OCI-LY1 (cell line): ENCODE data around the gene TAGLN2.

Experiments
- H2AFZ ChIP-seq: fragments of 200-600 bp; sonication (generic), shearing (Covaris generic); 2 replicates; pipeline ENCODE4 v1.6.0; 2014; ENCODE audit warnings: antibody characterized with exemption, mild to moderate bottlenecking, low read length
- H3F3A ChIP-seq: fragments of 200-600 bp; sonication (generic), shearing (Covaris generic); 2 replicates; pipeline ENCODE4 v1.6.0; 2014; ENCODE audit warnings: mild to moderate bottlenecking, antibody characterized with exemption, low read length, moderate library complexity; ENCODE audit not compliant: insufficient read depth
- H3K27ac ChIP-seq: fragments of 200-600 bp; sonication (generic); 2 replicates; pipeline ENCODE4 v1.5.1; 2014; ENCODE audit warnings: low read length, mixed run types, mild to moderate bottlenecking, low read depth; ENCODE audit not compliant: poor library complexity, severe bottlenecking
- H3K27me3 ChIP-seq: fragments of 200-600 bp; sonication (generic); 2 replicates; pipeline ENCODE4 v1.6.0; 2014; ENCODE audit warnings: antibody characterized with exemption, mild to moderate bottlenecking, low read length, moderate library complexity; ENCODE audit not compliant: insufficient read depth
- H3K36me3 ChIP-seq: fragments of 200-600 bp; sonication (generic); 2 replicates; pipeline ENCODE4 v1.6.1; 2014; ENCODE audit warnings: mild to moderate bottlenecking, antibody characterized with exemption, low read length, moderate library complexity, mixed read lengths; ENCODE audit not compliant: insufficient read depth
- H3K4me1 ChIP-seq: fragments of 200-600 bp; sonication (generic); 2 replicates; pipeline ENCODE4 v1.5.1; 2014; ENCODE audit warnings: mild to moderate bottlenecking, low read length, moderate library complexity; ENCODE audit not compliant: insufficient read depth, severe bottlenecking
- H3K4me2 ChIP-seq: fragments of 200-600 bp; sonication (generic), shearing (Covaris generic); 2 replicates; pipeline ENCODE4 v1.6.1; 2014; ENCODE audit warnings: low read length
- H3K4me3 ChIP-seq: fragments of 200-600 bp; sonication (generic); 2 replicates; pipeline ENCODE4 v1.5.1; 2014; ENCODE audit warnings: low read length, low read depth, mild to moderate bottlenecking, mixed read lengths; ENCODE audit not compliant: poor library complexity, severe bottlenecking
- H3K79me2 ChIP-seq: fragments of 200-600 bp; shearing (Covaris generic); 2 replicates; pipeline ENCODE4 v1.6.1; 2016; ENCODE audit warnings: mixed run types, low read length, mixed read lengths; ENCODE audit not compliant: insufficient read depth
- H3K9ac ChIP-seq: fragments of 200-600 bp; sonication (generic), shearing (Covaris generic); 2 replicates; pipeline ENCODE4 v1.6.1; 2014; ENCODE audit warnings: mild to moderate bottlenecking, low read length, mixed read lengths
- H3K9me2 ChIP-seq: fragments of 200-600 bp; sonication (generic), shearing (Covaris generic); 2 replicates; pipeline ENCODE4 v1.6.1; 2014; ENCODE audit warnings: low read depth, mild to moderate bottlenecking, low read length, mixed read lengths
- H3K9me3 ChIP-seq: fragments of 200-600 bp; shearing (Covaris generic); 2 replicates; pipeline ENCODE4 v1.6.1; 2014; ENCODE audit warnings: low read length, mixed read lengths
- H4K20me1 ChIP-seq: fragments of 200-600 bp; sonication (generic), shearing (Covaris generic); 2 replicates; pipeline ENCODE4 v1.6.0; 2016; ENCODE audit warnings: mild to moderate bottlenecking, low read length; ENCODE audit not compliant: insufficient read depth
- CTCF ChIP-seq: fragments of 200-600 bp; sonication (generic), shearing (Covaris generic); IDR thresholded peaks from 2 replicates; pipeline ENCODE4 v1.5.1; 2017; ENCODE audit warnings: mild to moderate bottlenecking, antibody characterized with exemption, low read length, moderate library complexity, mixed read lengths
- EZH2 ChIP-seq: fragments of 200-600 bp; sonication (generic), shearing (Covaris generic); IDR thresholded peaks from 2 replicates; pipeline ENCODE4 v1.8.0; 2017; ENCODE audit warnings: borderline replicate concordance, mixed run types, mild to moderate bottlenecking, antibody characterized with exemption, low read length, moderate library complexity, mixed read lengths

The TAGLN2 gene

GRCh38 chr1:159916242-159917051 is 8.9 kb downstream of the TAGLN2 start:
- Histone ChIP-seq H3K9ac (no peak overlapping the region), H3K9me3 (no peaks in the 10 kb centered on the region), H3K4me3 (no peak overlapping the region), H3F3A (no peaks in the 10 kb centered on the region), H3K4me2 (no peak overlapping the region), H4K20me1 (no peaks in the 10 kb centered on the region), H3K27me3 (no peaks in the 10 kb centered on the region), H3K9me2 (no peaks in the 10 kb centered on the region), H3K27ac (no peak overlapping the region), H3K79me2 (no peaks in the 10 kb centered on the region), H3K4me1 (peaks cover 10% of the 10 kb centered on the region), H3K36me3 (peaks cover 33% of the 10 kb centered on the region; the same call in 1 of the 2 replicates), H2AFZ (no peak overlapping the region)
- TF ChIP-seq EZH2, result no peak
- no peak for TF ChIP-seq CTCF

GRCh38 chr1:159915571-159916241 is 9.6 kb downstream of the TAGLN2 start:
- Histone ChIP-seq H3K4me3 (no peak overlapping the region), H4K20me1 (no peaks in the 10 kb centered on the region), H2AFZ (no peak overlapping the region), H3K9ac (no peak overlapping the region), H3K36me3 (peaks cover 29% of the 10 kb centered on the region; the same call in 1 of the 2 replicates), H3K79me2 (no peaks in the 10 kb centered on the region), H3F3A (no peaks in the 10 kb centered on the region), H3K27me3 (no peaks in the 10 kb centered on the region), H3K27ac (no peak overlapping the region), H3K4me2 (no peak overlapping the region), H3K4me1 (peaks cover 12% of the 10 kb centered on the region), H3K9me3 (no peaks in the 10 kb centered on the region), H3K9me2 (no peaks in the 10 kb centered on the region)
- TF ChIP-seq EZH2, result no peak
- no peak for TF ChIP-seq CTCF

- H3K9ac ChIP-seq, result no peak overlapping the region
- no peak overlapping the region for H3K4me2 ChIP-seq
- H3K79me2 ChIP-seq, result no peaks in the 10 kb centered on the region
- H3K36me3 ChIP-seq, result peaks cover 17% of the 10 kb centered on the region; the same call in 1 of the 2 replicates
- no peak overlapping the region for H3K27ac ChIP-seq
- H2AFZ ChIP-seq, result no peak overlapping the region
- peaks cover 22% of the 10 kb centered on the region for H3K4me1 ChIP-seq
- H3K9me3 ChIP-seq, result no peaks in the 10 kb centered on the region
- H3K27me3 ChIP-seq, result no peaks in the 10 kb centered on the region
- H3K9me2 ChIP-seq, result no peaks in the 10 kb centered on the region
- no peak for TF ChIP-seq EZH2
- H3F3A ChIP-seq, result no peaks in the 10 kb centered on the region
- H3K4me3 ChIP-seq, result no peak overlapping the region
- no peaks in the 10 kb centered on the region for H4K20me1 ChIP-seq
Measured at GRCh38 chr1:159914252-159915018, 10.9 kb downstream of the TAGLN2 start.
